HG02885 (cell line): ENCODE results near the gene ADGRV1.
"Not testable (repeated sequence)": the region's sequence is repeated elsewhere in the genome, so short reads cannot be mapped to it uniquely, and the experiment has no call there.

ENCODE experiments used
- ATAC-seq: cut with Tn5 transposase; IDR thresholded peaks from one replicate; pipeline ENCODE4 v1.9.1; 2021; ENCODE audit warnings: mild to moderate bottlenecking; ENCODE audit not compliant: unreplicated experiment, poor library complexity

ADGRV1 gene

DNA sequence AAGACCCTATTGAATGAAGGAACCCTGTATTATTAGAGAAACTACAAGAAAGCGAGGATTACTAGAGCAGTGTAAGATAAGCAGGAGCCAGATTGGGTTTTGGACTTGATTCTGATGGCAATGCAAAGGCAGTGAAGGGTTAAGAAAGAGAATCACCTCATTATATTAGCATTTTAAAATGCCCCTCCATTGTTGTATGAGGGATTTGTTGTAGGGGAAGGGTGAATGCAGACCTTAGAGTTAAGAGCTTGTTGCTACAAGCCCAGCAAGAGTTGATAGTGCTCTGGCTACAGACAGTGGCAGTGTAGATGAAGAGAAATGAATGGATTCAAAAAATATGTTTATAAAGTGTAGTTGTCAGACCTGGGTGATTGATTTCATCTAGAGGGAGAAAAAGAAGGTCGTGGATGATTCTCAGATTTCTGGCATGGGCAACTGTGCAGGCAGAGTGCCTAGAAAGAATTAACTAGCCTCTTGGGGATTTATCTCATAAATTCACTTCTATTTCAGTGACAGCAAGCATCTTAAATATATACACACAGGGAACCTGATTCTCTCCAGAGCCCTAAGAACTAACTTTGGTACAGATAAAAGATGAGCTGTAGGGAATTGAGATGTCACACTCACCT, 479.7 kb downstream of the ADGRV1 start:
- no peak for ATAC-seq

- not testable (repeated sequence) for ATAC-seq
Measured at GRCh38 chr5:91041132-91041531, 482.5 kb downstream of the ADGRV1 start.

- no peak for ATAC-seq
Measured at GRCh38 chr5:91042247-91042935, 483.8 kb downstream of the ADGRV1 start.

DNA sequence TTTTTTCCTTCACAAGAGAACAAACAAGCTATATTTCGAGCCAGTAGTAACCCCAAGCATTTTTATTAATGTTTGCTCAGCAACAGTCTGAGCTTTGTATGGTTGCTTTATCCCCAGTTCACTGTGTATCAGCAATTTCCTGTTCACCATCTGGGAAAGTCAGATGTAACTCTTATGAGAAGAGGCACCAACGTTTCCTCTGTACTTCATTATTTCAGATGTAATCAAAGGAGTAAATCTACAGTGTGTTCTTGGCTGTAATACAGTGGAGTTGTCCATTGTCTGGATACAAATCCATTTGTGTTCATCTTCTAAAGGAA, 484.3 kb downstream of the ADGRV1 start:
- ATAC-seq: no peak

- no peak for ATAC-seq
Measured at GRCh38 chr5:91048073-91048472, 489.5 kb downstream of the ADGRV1 start.

- ATAC-seq: no peak
Measured at GRCh38 chr5:91049112-91049511, 490.5 kb downstream of the ADGRV1 start.

GRCh38 chr5:91049800-91050199, 491.2 kb downstream of the ADGRV1 start:
- no peak for ATAC-seq

GRCh38 chr5:91052411-91052810, 493.8 kb downstream of the ADGRV1 start:
- ATAC-seq: not testable (repeated sequence)

DNA sequence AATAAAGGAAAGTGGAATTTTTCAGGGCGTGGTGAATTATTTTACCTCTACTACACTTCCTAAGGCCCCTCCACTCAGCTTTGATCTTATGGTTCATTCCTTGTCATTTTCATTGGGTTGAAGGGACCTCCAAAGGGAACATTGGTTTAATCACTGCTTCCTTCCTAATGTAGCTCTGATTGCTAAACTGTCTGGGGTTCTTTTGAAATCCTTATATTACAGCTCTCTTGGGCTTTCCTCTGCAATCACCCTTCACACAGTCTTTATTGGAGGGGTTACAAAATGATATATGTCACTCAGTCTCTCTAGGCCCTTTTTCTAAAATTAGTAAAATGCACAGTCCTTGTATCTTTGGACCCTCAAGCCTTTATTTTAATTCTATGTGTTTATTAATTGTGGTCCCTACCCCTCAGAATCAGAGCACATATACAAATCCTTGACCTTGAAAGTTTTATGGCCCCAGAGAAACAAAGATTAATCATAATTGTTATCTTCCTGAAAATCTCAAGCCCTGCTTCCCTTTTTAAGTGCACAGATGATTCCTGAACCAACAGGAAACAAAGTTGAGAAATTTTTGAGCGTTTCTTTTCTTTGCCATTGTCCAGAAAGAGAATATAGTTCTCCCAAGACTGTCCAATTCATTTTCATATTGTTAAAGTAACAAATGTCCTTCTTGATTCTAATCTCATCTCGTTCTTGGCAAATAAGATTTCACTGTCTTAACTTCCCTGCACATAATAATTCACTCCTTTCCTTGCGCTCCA, 494.6 kb downstream of the ADGRV1 start:
- no peak for ATAC-seq

- ATAC-seq: no peak
Measured at GRCh38 chr5:91053741-91054025, 495.1 kb downstream of the ADGRV1 start.

GRCh38 chr5:91058155-91058554, 499.6 kb downstream of the ADGRV1 start:
- no peak for ATAC-seq

- no peak for ATAC-seq
Measured at GRCh38 chr5:91058575-91058974, 500.0 kb downstream of the ADGRV1 start.

DNA sequence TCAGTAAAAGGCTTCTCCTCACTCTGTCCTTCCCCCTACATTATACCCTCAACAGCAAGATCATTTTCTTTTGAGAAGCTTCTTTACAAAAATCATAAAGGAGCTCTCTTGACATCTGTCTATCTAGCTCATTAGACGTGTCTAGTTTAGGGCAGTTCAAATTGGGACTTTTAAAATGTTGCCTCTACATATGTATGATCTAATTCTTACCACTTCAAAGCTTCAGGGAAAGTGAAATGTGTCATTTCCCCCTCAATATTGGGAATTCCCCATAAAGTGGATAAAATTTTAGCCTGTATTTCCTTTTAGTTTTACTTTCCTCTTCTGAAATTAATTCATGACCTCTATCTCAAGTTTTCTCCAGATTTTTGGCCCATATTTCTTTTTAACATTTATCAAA, 500.8 kb downstream of the ADGRV1 start:
- ATAC-seq: peak; percentile 87

- ATAC-seq: no peak
Measured at GRCh38 chr5:91061094-91061493, 502.5 kb downstream of the ADGRV1 start.

GRCh38 chr5:91061946-91062562, 503.5 kb downstream of the ADGRV1 start:
- peak; percentile 48 for ATAC-seq

GRCh38 chr5:91063098-91063690, 504.6 kb downstream of the ADGRV1 start:
- not testable (repeated sequence) for ATAC-seq

DNA sequence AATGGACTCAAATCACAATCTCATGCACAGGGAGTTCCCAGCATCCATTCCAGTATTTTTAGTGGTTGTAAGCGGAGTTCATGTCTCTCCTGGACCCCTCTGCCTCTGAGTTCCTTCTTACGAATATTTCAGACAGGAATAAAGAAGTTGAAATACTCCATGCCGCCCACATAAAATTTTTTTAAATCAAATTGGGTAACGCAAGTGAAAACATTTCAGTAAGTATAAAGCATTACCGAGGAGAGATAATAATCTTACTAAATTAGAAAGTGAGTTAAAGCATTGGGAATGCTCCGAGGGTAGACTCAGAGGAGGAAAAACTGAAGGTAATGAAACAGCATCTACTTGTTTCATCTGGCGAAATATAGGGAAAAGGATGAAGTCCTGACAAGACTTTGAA, 506.9 kb downstream of the ADGRV1 start:
- no peak for ATAC-seq

- ATAC-seq: no peak
Measured at GRCh38 chr5:91069364-91069763, 510.8 kb downstream of the ADGRV1 start.

- ATAC-seq: no peak
Measured at GRCh38 chr5:91070761-91071550, 512.4 kb downstream of the ADGRV1 start.

- ATAC-seq: no peak
Measured at GRCh38 chr5:91072881-91073280, 514.3 kb downstream of the ADGRV1 start.
